H1 (cell line): ENCODE data around the gene CTRL. TPM values are rescaled to one million over a fixed set of nuclear protein-coding genes. Genes with fewer than 3 reads are reported as not detected.

ENCODE experiments used
- CTCF ChIA-PET: fragments of 300-600 bp; sonication (Branson Sonifier 250); formaldehyde crosslinking; loops from one replicate; lab custom pipeline; 2021; ENCODE audit not compliant: partially characterized antibody; lab: Charles Lee
- POLR2A ChIA-PET: fragments of 300-600 bp; sonication (Branson Sonifier 250); formaldehyde crosslinking; loops from one replicate; lab custom pipeline; 2021; ENCODE audit warnings: inconsistent platforms; ENCODE audit not compliant: partially characterized antibody; lab: Charles Lee
- DNase-seq, 2 experiments: peaks; one replicate each; pipeline versions ENCODE4 v3.0.0 to v3.0.0-alpha.2; 2010 to 2022; ENCODE audit warnings: low spot score in 2 of 2, low read depth in 1 of 2, mixed read lengths in 1 of 2
- FAIRE-seq: peaks from 2 replicates; lab custom pipeline; 2011; peaks lifted over from hg19 to GRCh38; lab: Jason Lieb, UNC
- H2AFZ ChIP-seq: 2 replicates; pipeline ENCODE4 v1.8.1; 2012; ENCODE audit warnings: low read length, inconsistent platforms
- H2AK5ac ChIP-seq: 2 replicates; pipeline ENCODE4 v1.6.1; 2013; ENCODE audit warnings: low read depth, low read length
- H2BK120ac ChIP-seq: replicated peaks from 2 replicates; pipeline ENCODE3; 2013; ENCODE audit warnings: low read depth, low read length, inconsistent platforms
- H2BK12ac ChIP-seq: 2 replicates; pipeline ENCODE4 v1.6.1; 2013; ENCODE audit warnings: low read depth, low read length
- H2BK15ac ChIP-seq: 2 replicates; pipeline ENCODE4 v1.6.1; 2013; ENCODE audit warnings: low read length
- H2BK20ac ChIP-seq: 2 replicates; pipeline ENCODE4 v1.6.1; 2013; ENCODE audit warnings: low read length
- H2BK5ac ChIP-seq: 2 replicates; pipeline ENCODE4 v1.6.1; 2013; ENCODE audit warnings: low read depth, low read length
- H3K14ac ChIP-seq: 2 replicates; pipeline ENCODE4 v1.6.1; 2013; ENCODE audit warnings: inconsistent platforms; ENCODE audit not compliant: insufficient read length
- H3K18ac ChIP-seq: 2 replicates; pipeline ENCODE4 v1.6.1; 2013; ENCODE audit warnings: low read length; ENCODE audit errors: extremely low read depth
- H3K23ac ChIP-seq: 2 replicates; pipeline ENCODE4 v1.6.1; 2013; ENCODE audit warnings: inconsistent platforms; ENCODE audit not compliant: insufficient read length
- H3K23me2 ChIP-seq: 2 replicates; pipeline ENCODE4 v1.6.1; 2013; ENCODE audit warnings: low read depth, low read length
- H3K27ac ChIP-seq: 2 replicates; pipeline ENCODE4 v1.6.1; 2011; ENCODE audit warnings: low read depth, low read length, inconsistent platforms
- H3K27me3 ChIP-seq, 4 experiments: replicated peaks in 1 of 4; 1 replicate in 1 of 4; 2 replicates in 3 of 4; pipeline versions ENCODE4 v1.6.1 to v1.8.1; 2011 to 2013; ENCODE audit warnings: low read length in 3 of 4, mild to moderate bottlenecking in 3 of 4, inconsistent platforms in 2 of 4, mixed read lengths in 2 of 4, moderate library complexity in 1 of 4; ENCODE audit not compliant: control insufficient read depth in 3 of 4, insufficient read depth in 3 of 4; ENCODE audit errors: extremely low read depth in 1 of 4
- H3K36me3 ChIP-seq, 4 experiments: 2 replicates each; pipeline versions ENCODE4 v1.6.1 to v1.8.1; 2011 to 2013; ENCODE audit warnings: mild to moderate bottlenecking in 4 of 4, low read length in 3 of 4, moderate library complexity in 2 of 4, control low read depth in 1 of 4, inconsistent platforms in 1 of 4; ENCODE audit not compliant: insufficient read depth in 4 of 4, control insufficient read depth in 2 of 4
- H3K4ac ChIP-seq: replicated peaks from 2 replicates; pipeline ENCODE3; 2013; ENCODE audit warnings: low read length, low read depth, mixed read lengths, inconsistent platforms; ENCODE audit not compliant: insufficient read length
- H3K4me1 ChIP-seq, 4 experiments: replicated peaks in 1 of 4; 1 replicate in 1 of 4; 2 replicates in 3 of 4; pipeline versions ENCODE4 v1.6.1 to v1.8.1; 2011 to 2013; ENCODE audit warnings: low read length in 3 of 4, inconsistent platforms in 2 of 4, mixed read lengths in 1 of 4; ENCODE audit not compliant: insufficient read depth in 4 of 4, control insufficient read depth in 3 of 4
- H3K4me2 ChIP-seq, 2 experiments: 2 replicates each; pipeline versions ENCODE4 v1.6.1 to v1.8.1; 2011 to 2013; ENCODE audit warnings: low read depth in 2 of 2, low read length in 2 of 2, control low read depth in 1 of 2, inconsistent platforms in 1 of 2, mild to moderate bottlenecking in 1 of 2; ENCODE audit not compliant: insufficient read depth in 1 of 2
- H3K4me3 ChIP-seq, 4 experiments: fragments of 200-600, 300-600 bp in 1 of 4; sonication (generic), shearing (Covaris generic), sonication (Bioruptor Twin) in 1 of 4; 2 replicates each; pipeline versions ENCODE4 v1.5.1 to v1.8.1; 2011 to 2016; ENCODE audit warnings: low read length in 4 of 4, low read depth in 3 of 4, control low read depth in 2 of 4, inconsistent platforms in 2 of 4, mild to moderate bottlenecking in 2 of 4, mixed read lengths in 1 of 4, moderate library complexity in 1 of 4; ENCODE audit not compliant: insufficient read depth in 2 of 4; ENCODE audit errors: extremely low read depth in 1 of 4
- H3K56ac ChIP-seq: replicated peaks from 2 replicates; pipeline ENCODE3; 2013; ENCODE audit warnings: low read depth, mild to moderate bottlenecking, mixed read lengths, low read length, inconsistent platforms; ENCODE audit not compliant: insufficient read length
- H3K79me1 ChIP-seq: 2 replicates; pipeline ENCODE4 v1.6.1; 2013; ENCODE audit warnings: low read depth, low read length, control low read depth
- H3K79me2 ChIP-seq, 2 experiments: 2 replicates each; pipeline versions ENCODE4 v1.6.1 to v1.8.1; 2012 to 2013; ENCODE audit warnings: low read length in 2 of 2, mild to moderate bottlenecking in 2 of 2, inconsistent platforms in 1 of 2; ENCODE audit not compliant: insufficient read depth in 2 of 2, control insufficient read depth in 1 of 2
- H3K9ac ChIP-seq, 4 experiments: replicated peaks in 1 of 4; 1 replicate in 1 of 4; 2 replicates in 3 of 4; pipeline versions ENCODE4 v1.6.1 to v1.8.1; 2011 to 2013; ENCODE audit warnings: low read depth in 3 of 4, low read length in 3 of 4, control low read depth in 2 of 4, mild to moderate bottlenecking in 2 of 4, moderate library complexity in 2 of 4, inconsistent platforms in 1 of 4; ENCODE audit errors: extremely low read depth in 1 of 4
- H3K9me3 ChIP-seq, 2 experiments: 2 replicates each; pipeline versions ENCODE4 v1.6.1 to v1.8.1; 2012 to 2013; ENCODE audit warnings: mild to moderate bottlenecking in 2 of 2, moderate library complexity in 2 of 2, control low read depth in 1 of 2, inconsistent platforms in 1 of 2, low read depth in 1 of 2, low read length in 1 of 2, mixed read lengths in 1 of 2; ENCODE audit not compliant: insufficient read depth in 2 of 2
- H4K20me1 ChIP-seq, 2 experiments: replicated peaks in 1 of 2; 2 replicates each; pipeline versions ENCODE3 to v1.8.1; 2011 to 2013; ENCODE audit warnings: inconsistent platforms in 2 of 2, low read length in 2 of 2, mild to moderate bottlenecking in 1 of 2; ENCODE audit not compliant: insufficient read depth in 2 of 2, control insufficient read depth in 1 of 2
- H4K5ac ChIP-seq: 2 replicates; pipeline ENCODE4 v1.6.1; 2013; ENCODE audit warnings: low read length, low read depth, mixed read lengths, inconsistent platforms; ENCODE audit not compliant: insufficient read length
- H4K8ac ChIP-seq: 2 replicates; pipeline ENCODE4 v1.8.0; 2013; ENCODE audit warnings: mild to moderate bottlenecking, moderate library complexity, low read length, inconsistent platforms; ENCODE audit not compliant: insufficient read depth; ENCODE audit errors: extremely low read depth
- H4K91ac ChIP-seq: replicated peaks from 2 replicates; pipeline ENCODE3; 2013; ENCODE audit warnings: low read length, mixed read lengths, inconsistent platforms; ENCODE audit not compliant: insufficient read length
- CBX8 ChIP-seq: fragments of 300-800, 300-1000 bp; sonication (generic); IDR thresholded peaks from 2 replicates; pipeline ENCODE4 v1.7.1; 2016; ENCODE audit warnings: low read depth, low read length, borderline replicate concordance
- CHD2 ChIP-seq: IDR thresholded peaks from 2 replicates; pipeline ENCODE4 v1.6.1; 2012; ENCODE audit warnings: low read length, improper control_type of control experiment
- JUND ChIP-seq: IDR thresholded peaks from 2 replicates; pipeline ENCODE4 v1.6.1; 2011; ENCODE audit warnings: mild to moderate bottlenecking, improper control_type of control experiment, low read length
- SAP30 ChIP-seq: fragments of 300-600 bp; sonication (generic); IDR thresholded peaks from 2 replicates; pipeline ENCODE4 v1.7.1; 2012; ENCODE audit warnings: low read length, moderate library complexity, mild to moderate bottlenecking, inconsistent platforms; ENCODE audit not compliant: insufficient read depth, insufficient replicate concordance
- SP2 ChIP-seq: IDR thresholded peaks from 2 replicates; pipeline ENCODE4 v1.6.1; 2012; ENCODE audit warnings: mild to moderate bottlenecking, low read length, inconsistent platforms
- SRF ChIP-seq: IDR thresholded peaks from 2 replicates; pipeline ENCODE4 v1.6.1; 2011; ENCODE audit warnings: mild to moderate bottlenecking, low read depth, low read length, moderate library complexity
- ZNF274 ChIP-seq: IDR thresholded peaks from 2 replicates; pipeline ENCODE4 v1.7.0; 2012; ENCODE audit warnings: low read length, borderline replicate concordance; ENCODE audit errors: extremely low read depth
- WGBS, 2 experiments: shearing (Covaris generic) in 1 of 2; methylation state at CpG; one replicate each; pipeline versions ENCODE4 v1.1.6 to v1.1.7; 2013 to 2015; ENCODE audit warnings: low lambda C conversion rate in 2 of 2, mixed read lengths in 2 of 2, inconsistent platforms in 1 of 2, low coverage in 1 of 2, missing lambda C conversion rate in 1 of 2; ENCODE audit not compliant: insufficient replicate concordance in 2 of 2, insufficient coverage in 1 of 2, insufficient read length in 1 of 2; ENCODE audit errors: extremely low coverage in 1 of 2, missing lambda C conversion rate in 1 of 2; 5-methylcytosine and 5-hydroxymethylcytosine counted together
- polyA plus RNA-seq, 7 experiments: library from polyadenylated mRNA; depleted of rRNA in 3 of 7; stranded (reverse) in 5 of 7; unstranded in 2 of 7; fragments of >200 nt in 5 of 7; fragments of 200-250 nt in 2 of 7; gene quantifications; 1 replicate in 5 of 7; 2 replicates in 1 of 7; 4 replicates in 1 of 7; pipeline versions ENCODE4 v1.2.1 to v1.2.3, GENCODE V29; 2011 to 2013; ENCODE audit warnings: missing spikeins in 2 of 7, mixed read lengths in 2 of 7
- total RNA-seq: library from RNA; stranded (reverse); fragmentation: NEBNext Ultra II Directional; extraction: Animal tissue kit (Norgen Biotek cat#: 25700); gene quantifications from 2 replicates; pipeline ENCODE4 v1.2.1, GENCODE V29; 2021

Gene CTRL
- total and polyA plus RNA-seq, 2 of the 8 experiments (the other 6 are each of a cell fraction or from before 2014, with no cell fraction given): 1.7 to 4.2 TPM

DNA sequence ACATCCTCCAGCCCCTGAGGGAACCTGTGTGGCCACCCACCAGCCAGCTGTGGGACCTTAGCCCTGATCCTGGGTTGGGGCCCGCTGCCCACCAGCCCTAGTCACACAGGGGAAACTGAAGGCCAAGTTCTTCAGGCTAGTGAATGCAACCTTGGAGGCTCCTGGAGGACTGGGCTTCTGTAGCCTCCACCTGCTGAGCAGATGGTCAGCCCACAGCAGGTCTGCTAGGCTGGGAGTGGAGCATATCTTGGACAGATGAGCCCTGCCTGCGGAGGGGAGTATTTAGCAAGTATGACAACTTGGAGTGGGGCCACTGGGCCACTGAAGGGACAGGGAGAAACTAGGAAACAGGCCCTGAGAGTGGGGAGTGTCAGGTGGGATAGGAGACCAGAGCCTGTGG lies 44.5 kb upstream of the CTRL start:
- Histone ChIP-seq H4K5ac (no peak overlapping the region), H3K27ac (no peak overlapping the region), H3K27me3 (peaks cover 0 to 2% (median 0%) of the 10 kb centered on the region in 4 experiments; a peak in 2 of 7 replicates), H3K79me2 (no peaks in the 10 kb centered on the region), H3K56ac (no peak overlapping the region), H3K4me1 (peaks cover 0 to 4% (median 0%) of the 10 kb centered on the region in 4 experiments; a peak in 3 of 7 replicates), H2AK5ac (no peak overlapping the region), H2BK20ac (no peak overlapping the region), H3K18ac (no peak overlapping the region), H4K8ac (no peak overlapping the region), H3K36me3 (no peaks in the 10 kb centered on the region; a peak in 1 of 8 replicates), H2BK5ac (no peak overlapping the region), H2BK12ac (no peak overlapping the region), H2BK15ac (no peak overlapping the region), H4K20me1 (no peaks in the 10 kb centered on the region), H3K23ac (no peak overlapping the region), H3K14ac (no peak overlapping the region), H4K91ac (no peak overlapping the region), H2BK120ac (no peak overlapping the region), H2AFZ (no peak overlapping the region), H3K4ac (no peak overlapping the region), H3K23me2 (no peaks in the 10 kb centered on the region), H3K9me3 (no peaks in the 10 kb centered on the region), H3K4me3 (no peak overlapping the region), H3K4me2 (no peak overlapping the region), H3K79me1 (no peaks in the 10 kb centered on the region), H3K9ac (no peak overlapping the region)
- CTCF ChIA-PET: interaction anchor here (1.2 to 2.7 kb wide), 2 partner anchors 14 to 65 kb away, joined by 3 to 10 read pairs; no protein-coding TSS in a partner anchor
- WGBS, 2 experiments: 96% methylated on average over 2 of the region's 2 CpGs; no CpG with 5 or more reads in 1 of the 2 experiments
- POLR2A ChIA-PET: interaction anchor here (1.4 kb wide), 1 partner anchor 109 kb away, joined by 5 read pairs; the partner anchor contains the start of gene NFATC3
- no peak for DNase-seq
- no peak for FAIRE-seq
- no peak for TF ChIP-seq JUND
- no peak for TF ChIP-seq SRF
- no peak for TF ChIP-seq ZNF274
- TF ChIP-seq CHD2: no peak
- TF ChIP-seq SP2: no peak
- TF ChIP-seq CBX8: no peak
- TF ChIP-seq SAP30: no peak
